Measurements from ENCODE around the gene TRIM58.

The TRIM58 gene

DNA sequence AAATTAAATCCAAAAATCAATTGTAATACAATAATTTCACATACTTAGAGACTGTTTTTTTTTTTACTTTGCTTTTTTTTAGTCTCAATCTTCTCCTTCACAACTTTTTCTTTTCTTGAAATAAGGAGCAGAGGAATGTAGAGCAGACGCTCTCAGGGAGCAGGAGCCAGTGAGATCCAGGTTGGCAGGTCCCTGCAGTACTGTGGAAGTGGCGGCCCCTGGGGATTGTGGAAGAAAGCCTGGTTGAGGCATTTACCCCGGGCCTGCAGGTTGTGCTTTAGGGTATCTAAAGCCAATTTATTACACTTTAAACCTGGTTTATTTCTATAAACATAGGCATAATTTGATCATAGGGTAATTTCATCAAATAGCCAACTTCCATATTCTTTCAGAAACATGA, 67.0 kb downstream of the TRIM58 start:
- TF ChIP-seq, protein P1, sequence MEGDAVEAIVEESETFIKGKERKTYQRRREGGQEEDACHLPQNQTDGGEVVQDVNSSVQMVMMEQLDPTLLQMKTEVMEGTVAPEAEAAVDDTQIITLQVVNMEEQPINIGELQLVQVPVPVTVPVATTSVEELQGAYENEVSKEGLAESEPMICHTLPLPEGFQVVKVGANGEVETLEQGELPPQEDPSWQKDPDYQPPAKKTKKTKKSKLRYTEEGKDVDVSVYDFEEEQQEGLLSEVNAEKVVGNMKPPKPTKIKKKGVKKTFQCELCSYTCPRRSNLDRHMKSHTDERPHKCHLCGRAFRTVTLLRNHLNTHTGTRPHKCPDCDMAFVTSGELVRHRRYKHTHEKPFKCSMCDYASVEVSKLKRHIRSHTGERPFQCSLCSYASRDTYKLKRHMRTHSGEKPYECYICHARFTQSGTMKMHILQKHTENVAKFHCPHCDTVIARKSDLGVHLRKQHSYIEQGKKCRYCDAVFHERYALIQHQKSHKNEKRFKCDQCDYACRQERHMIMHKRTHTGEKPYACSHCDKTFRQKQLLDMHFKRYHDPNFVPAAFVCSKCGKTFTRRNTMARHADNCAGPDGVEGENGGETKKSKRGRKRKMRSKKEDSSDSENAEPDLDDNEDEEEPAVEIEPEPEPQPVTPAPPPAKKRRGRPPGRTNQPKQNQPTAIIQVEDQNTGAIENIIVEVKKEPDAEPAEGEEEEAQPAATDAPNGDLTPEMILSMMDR (conservative IDR thresholded peaks at IDR 0.05; ENCODE audit: low read depth, low read length) = no peak
- no peak overlapping the region for H3K4me3 ChIP-seq (ENCODE audit: low read depth, low read length)
- DNase-seq (ENCODE audit: low read depth) = no peak

DNA sequence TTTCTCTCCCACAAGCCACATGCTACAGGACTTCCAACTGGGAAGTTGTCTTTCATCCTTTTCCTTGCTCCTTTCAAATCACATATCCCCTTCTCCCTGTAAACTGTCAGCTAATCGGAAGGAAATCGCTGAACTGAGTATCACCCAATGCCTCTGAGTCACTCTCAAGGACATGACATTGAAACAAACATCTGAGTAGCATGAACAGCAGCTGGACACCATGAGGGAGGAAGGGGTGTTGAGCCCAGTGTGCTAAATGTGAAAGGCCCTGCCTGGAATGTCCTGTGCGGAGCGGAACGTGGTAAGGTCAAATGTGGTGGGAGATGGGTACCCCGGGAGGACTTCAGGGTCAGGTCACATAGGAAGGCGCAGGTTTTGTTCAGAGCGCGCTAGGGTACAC, 67.9 kb downstream of the TRIM58 start, which contains the start of gene OR2AJ1:
Gene OR2AJ1, plus strand, starts transcription at position 22 of the 400 bp plus-strand sequence. CDS start 8,880 bp downstream, outside the sequence.
- H3K4me3 ChIP-seq (ENCODE audit: low read depth, low read length) = no peak within 1 kb of the TSS
- TF ChIP-seq, protein P1 (conservative IDR thresholded peaks at IDR 0.05; ENCODE audit: low read depth, low read length) = no peak
- DNase-seq (ENCODE audit: low read depth) = no peak

Measured in choroid plexus epithelial cell (primary cell).